Activated naive CD8-positive, alpha-beta T cell (primary cell): Measurements from ENCODE around the gene B4GALNT4.
"Not testable (repeated sequence)": the region's sequence is repeated elsewhere in the genome, so short reads cannot be mapped to it uniquely, and the experiment has no call there.

Source experiments
- H3K27ac Mint-ChIP-seq: one replicate; pipeline ENCODE4 v1.8.0; 2021; ENCODE audit warnings: mixed read lengths
- H3K27me3 Mint-ChIP-seq: one replicate; pipeline ENCODE4 v1.8.0; 2021; ENCODE audit warnings: mixed read lengths
- H3K36me3 Mint-ChIP-seq: one replicate; pipeline ENCODE4 v1.8.0; 2021; ENCODE audit warnings: mixed read lengths
- H3K4me1 Mint-ChIP-seq: one replicate; pipeline ENCODE4 v1.8.0; 2021; ENCODE audit warnings: low read depth, mixed read lengths
- H3K4me3 Mint-ChIP-seq: one replicate; pipeline ENCODE4 v1.8.0; 2021; ENCODE audit warnings: mild to moderate bottlenecking, mixed read lengths
- H3K9me3 Mint-ChIP-seq: one replicate; pipeline ENCODE4 v1.8.0; 2021; ENCODE audit warnings: low read depth, mixed read lengths

Gene B4GALNT4

GRCh38 chr11:330694-331357 lies 38.5 kb upstream of the B4GALNT4 start:
- H3K36me3 Mint-ChIP-seq = no peaks in the 10 kb centered on the region
- no peaks in the 10 kb centered on the region for H3K27me3 Mint-ChIP-seq
- H3K27ac Mint-ChIP-seq = peak overlapping the region; percentile 74
- no peaks in the 10 kb centered on the region for H3K9me3 Mint-ChIP-seq
- peak overlapping the region; percentile 49 for H3K4me3 Mint-ChIP-seq
- peaks cover 67% of the 10 kb centered on the region for H3K4me1 Mint-ChIP-seq

- H3K4me1 Mint-ChIP-seq = peaks cover 67% of the 10 kb centered on the region
Measured at GRCh38 chr11:331358-332060, 37.8 kb upstream of the B4GALNT4 start.

DNA sequence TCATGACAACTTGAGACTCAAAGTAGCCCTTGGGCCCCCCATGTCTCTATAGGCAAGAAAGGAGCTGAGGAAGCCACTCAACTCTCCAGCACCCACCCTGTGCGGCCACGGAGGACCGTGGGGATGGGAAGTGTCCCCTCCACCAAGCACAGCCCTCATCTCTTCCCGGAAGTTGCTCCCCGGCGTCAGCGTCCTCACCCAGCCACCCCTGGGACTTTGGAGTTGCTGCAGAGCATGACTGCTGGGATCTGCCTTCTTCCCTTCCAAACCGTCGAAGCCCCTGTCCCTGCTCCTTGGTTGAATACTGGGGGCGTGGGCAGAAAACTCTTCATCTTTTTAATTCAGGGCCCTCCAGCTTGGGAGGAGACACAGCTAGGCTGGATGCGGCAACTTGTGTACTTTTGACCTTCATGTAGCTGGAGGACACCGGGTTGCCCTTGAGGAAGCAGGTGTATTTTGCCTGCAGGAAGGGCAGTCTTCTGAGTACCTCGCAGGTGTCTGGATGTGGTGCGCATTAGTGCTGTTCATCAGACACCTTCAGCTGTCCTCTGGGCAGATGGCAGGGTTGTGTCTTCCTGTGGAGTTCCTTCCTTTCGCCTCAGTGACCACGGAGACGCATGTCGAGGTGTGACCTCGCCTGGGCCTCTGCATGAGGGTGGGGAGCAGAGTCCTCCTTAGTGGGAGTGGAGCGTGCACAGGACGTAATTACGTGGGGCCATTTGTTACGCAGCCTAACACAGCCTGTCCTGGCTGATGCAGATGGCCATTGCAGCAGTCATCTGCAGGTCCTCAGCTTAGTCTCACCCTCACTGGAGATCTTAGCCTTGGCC lies 36.4 kb upstream of the B4GALNT4 start:
- peak overlapping the region; percentile 22 for H3K27ac Mint-ChIP-seq
- no peak overlapping the region for H3K4me3 Mint-ChIP-seq
- no peaks in the 10 kb centered on the region for H3K36me3 Mint-ChIP-seq
- H3K9me3 Mint-ChIP-seq = no peaks in the 10 kb centered on the region
- H3K4me1 Mint-ChIP-seq = peaks cover 63% of the 10 kb centered on the region
- H3K27me3 Mint-ChIP-seq = no peaks in the 10 kb centered on the region

More at GRCh38 chr11:331358-332060, 37.8 kb upstream of the B4GALNT4 start:
- peak overlapping the region; percentile 34 for H3K27ac Mint-ChIP-seq
- no peaks in the 10 kb centered on the region for H3K36me3 Mint-ChIP-seq
- no peaks in the 10 kb centered on the region for H3K27me3 Mint-ChIP-seq
- H3K9me3 Mint-ChIP-seq = no peaks in the 10 kb centered on the region
- H3K4me3 Mint-ChIP-seq = peak overlapping the region; percentile 49

GRCh38 chr11:333616-334263 lies 35.6 kb upstream of the B4GALNT4 start:
- H3K27ac Mint-ChIP-seq, H3K4me3 Mint-ChIP-seq, H3K36me3 Mint-ChIP-seq, H3K27me3 Mint-ChIP-seq, H3K9me3 Mint-ChIP-seq: not testable (repeated sequence)
- peaks cover 61% of the 10 kb centered on the region for H3K4me1 Mint-ChIP-seq

DNA sequence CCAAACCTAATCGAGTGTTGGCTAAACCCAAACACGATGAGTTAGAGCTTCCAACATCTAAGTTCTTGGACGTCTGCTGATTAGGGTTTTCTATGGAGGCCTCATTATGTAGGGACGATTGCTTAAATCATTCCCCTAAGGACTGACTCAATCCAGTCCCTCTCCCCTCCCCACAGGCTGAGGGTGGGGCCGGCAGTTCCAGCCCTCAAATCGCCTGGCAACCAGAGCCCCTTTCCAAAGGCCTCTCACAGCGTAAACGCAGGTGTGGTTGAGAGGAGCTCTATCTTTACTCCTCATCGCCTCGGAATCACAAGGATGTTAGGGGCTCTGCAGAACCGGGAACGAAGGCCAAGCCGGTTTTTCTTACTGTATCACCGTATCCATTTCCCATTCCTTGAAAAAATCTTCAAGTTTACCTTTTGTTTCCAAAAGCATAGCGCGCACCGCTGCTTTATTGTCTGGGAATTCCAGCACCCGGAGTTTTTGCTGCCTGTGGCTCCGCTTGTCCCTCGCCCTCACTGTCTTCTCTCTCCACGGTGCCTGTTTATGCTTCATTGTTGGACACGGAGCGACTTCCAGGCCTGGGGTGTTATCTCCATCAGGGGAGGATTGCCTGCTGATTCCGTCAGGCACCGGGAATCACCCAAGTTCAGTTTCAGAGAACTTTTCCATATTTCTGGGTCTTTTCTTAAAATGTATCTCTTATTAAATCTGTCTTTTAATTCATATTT lies 34.9 kb upstream of the B4GALNT4 start:
- H3K4me3 Mint-ChIP-seq = no peak overlapping the region
- no peaks in the 10 kb centered on the region for H3K36me3 Mint-ChIP-seq
- H3K4me1 Mint-ChIP-seq = peaks cover 55% of the 10 kb centered on the region
- H3K27ac Mint-ChIP-seq = no peak overlapping the region
- no peaks in the 10 kb centered on the region for H3K9me3 Mint-ChIP-seq
- no peaks in the 10 kb centered on the region for H3K27me3 Mint-ChIP-seq

- Mint-ChIP-seq H3K9me3 (no peaks in the 10 kb centered on the region), H3K4me1 (peaks cover 49% of the 10 kb centered on the region), H3K27me3 (no peaks in the 10 kb centered on the region), H3K27ac (peak overlapping the region; percentile 13), H3K36me3 (no peaks in the 10 kb centered on the region), H3K4me3 (no peak overlapping the region)
Measured at GRCh38 chr11:335779-336658, 33.3 kb upstream of the B4GALNT4 start.

GRCh38 chr11:336659-337198 lies 32.6 kb upstream of the B4GALNT4 start:
- Mint-ChIP-seq H3K27me3 (no peaks in the 10 kb centered on the region), H3K27ac (peak overlapping the region; percentile 13), H3K4me3 (no peak overlapping the region), H3K9me3 (no peaks in the 10 kb centered on the region), H3K36me3 (peaks cover 2% of the 10 kb centered on the region), H3K4me1 (peaks cover 48% of the 10 kb centered on the region)

GRCh38 chr11:337711-338110 lies 31.6 kb upstream of the B4GALNT4 start:
- H3K36me3 Mint-ChIP-seq = peaks cover 2% of the 10 kb centered on the region
- no peak overlapping the region for H3K27ac Mint-ChIP-seq
- no peaks in the 10 kb centered on the region for H3K9me3 Mint-ChIP-seq
- H3K4me3 Mint-ChIP-seq = no peak overlapping the region
- H3K4me1 Mint-ChIP-seq = peaks cover 46% of the 10 kb centered on the region
- H3K27me3 Mint-ChIP-seq = no peaks in the 10 kb centered on the region

- H3K27ac Mint-ChIP-seq = no peak overlapping the region
- no peaks in the 10 kb centered on the region for H3K9me3 Mint-ChIP-seq
- no peaks in the 10 kb centered on the region for H3K27me3 Mint-ChIP-seq
- H3K4me3 Mint-ChIP-seq = no peak overlapping the region
- peaks cover 38% of the 10 kb centered on the region for H3K4me1 Mint-ChIP-seq
- peaks cover 2% of the 10 kb centered on the region for H3K36me3 Mint-ChIP-seq
Measured at GRCh38 chr11:339963-340362, 29.3 kb upstream of the B4GALNT4 start.

GRCh38 chr11:340539-341512 lies 28.5 kb upstream of the B4GALNT4 start:
- H3K4me1 Mint-ChIP-seq = peaks cover 36% of the 10 kb centered on the region
- no peak overlapping the region for H3K27ac Mint-ChIP-seq
- H3K27me3 Mint-ChIP-seq = no peaks in the 10 kb centered on the region
- no peak overlapping the region for H3K4me3 Mint-ChIP-seq
- H3K36me3 Mint-ChIP-seq = peaks cover 2% of the 10 kb centered on the region
- H3K9me3 Mint-ChIP-seq = no peaks in the 10 kb centered on the region

- H3K27ac Mint-ChIP-seq = peak overlapping the region; percentile 13
- H3K9me3 Mint-ChIP-seq = no peaks in the 10 kb centered on the region
- H3K27me3 Mint-ChIP-seq = no peaks in the 10 kb centered on the region
- peaks cover 25% of the 10 kb centered on the region for H3K4me1 Mint-ChIP-seq
- H3K4me3 Mint-ChIP-seq = no peak overlapping the region
- peaks cover 2% of the 10 kb centered on the region for H3K36me3 Mint-ChIP-seq
Measured at GRCh38 chr11:342328-342727, 27.0 kb upstream of the B4GALNT4 start.

- H3K4me3 Mint-ChIP-seq = no peak overlapping the region
- H3K27me3 Mint-ChIP-seq = no peaks in the 10 kb centered on the region
- peaks cover 2% of the 10 kb centered on the region for H3K36me3 Mint-ChIP-seq
- H3K9me3 Mint-ChIP-seq = no peaks in the 10 kb centered on the region
- H3K27ac Mint-ChIP-seq = no peak overlapping the region
- H3K4me1 Mint-ChIP-seq = peaks cover 23% of the 10 kb centered on the region
Measured at GRCh38 chr11:344836-345578, 24.3 kb upstream of the B4GALNT4 start.
